ENCODE measurements around the gene MAD1L1. TPM values are rescaled to one million over a fixed set of nuclear protein-coding genes. Genes with fewer than 3 reads are reported as not detected.
A peak's percentile ranks its signal among the peaks of the same experiment; 100 is the strongest.

Gene MAD1L1
- total RNA-seq, 2 experiments from 2014 or later = 58.3 to 65.3 TPM

GRCh38 chr7:1939434-1940401 is 293.0 kb downstream of the MAD1L1 start:
- Histone ChIP-seq H3K79me2 (ENCODE audit: insufficient read depth, low read depth, low read length) (no peaks in the 10 kb centered on the region), H3K9me3 (ENCODE audit: low read length) (no peaks in the 10 kb centered on the region), H3K4me2 (ENCODE audit: low read length) (peak overlapping the region; percentile 57), H2AFZ (ENCODE audit: low read length) (peak overlapping the region; percentile 46; the same call in 1 of the 2 replicates), H3K4me1 (ENCODE audit: insufficient read depth, low read length, poor library complexity, severe bottlenecking) (peaks cover 17% of the 10 kb centered on the region), H3K27ac (ENCODE audit: low read depth, low read length, poor library complexity, severe bottlenecking) (peak overlapping the region; percentile 47), H4K20me1 (ENCODE audit: insufficient read depth, low read length) (no peaks in the 10 kb centered on the region), H3K4me3 (ENCODE audit: low read depth, low read length, poor library complexity, severe bottlenecking) (peak overlapping the region; percentile 9), H3K9me2 (ENCODE audit: insufficient read depth, low read length) (no peaks in the 10 kb centered on the region), H3K36me3 (ENCODE audit: insufficient read depth, low read length) (no peaks in the 10 kb centered on the region)
- POLR2A ChIA-PET = no interaction called here
- CTCF ChIA-PET (ENCODE audit: unreplicated experiment) = interaction anchor here (0.6 to 0.8 kb wide), 2 partner anchors 12 to 261 kb away, joined by 3 read pairs; no protein-coding TSS in a partner anchor
- DNase-seq (ENCODE audit: low spot score) = no peak
- BruUV-seq (replicated peaks) = no TSS peak
- intact Hi-C loops (cut with micrococcal nuclease; ENCODE audit: unreplicated experiment) = loop anchor here (2.0 kb wide), 1 partner anchor 101 kb away; no protein-coding TSS in a partner anchor
- TF ChIP-seq CTCF (conservative IDR thresholded peaks at IDR 0.05; ENCODE audit: low read length) (no peak), EZH2phosphoT487 (IDR thresholded peaks at IDR 0.05; ENCODE audit: borderline replicate concordance, low read depth, low read length) (no peak)

- Histone ChIP-seq H3K4me1 (ENCODE audit: insufficient read depth, low read length, poor library complexity, severe bottlenecking) (peaks cover 17% of the 10 kb centered on the region), H3K79me2 (ENCODE audit: insufficient read depth, low read depth, low read length) (no peaks in the 10 kb centered on the region), H2AFZ (ENCODE audit: low read length) (no peak overlapping the region), H3K9me3 (ENCODE audit: low read length) (no peaks in the 10 kb centered on the region), H4K20me1 (ENCODE audit: insufficient read depth, low read length) (no peaks in the 10 kb centered on the region), H3K36me3 (ENCODE audit: insufficient read depth, low read length) (no peaks in the 10 kb centered on the region), H3K4me3 (ENCODE audit: low read depth, low read length, poor library complexity, severe bottlenecking) (no peak overlapping the region), H3K9me2 (ENCODE audit: insufficient read depth, low read length) (no peaks in the 10 kb centered on the region), H3K4me2 (ENCODE audit: low read length) (no peak overlapping the region; the same call in 1 of the 2 replicates), H3K27ac (ENCODE audit: low read depth, low read length, poor library complexity, severe bottlenecking) (no peak overlapping the region)
- intact Hi-C loops (cut with micrococcal nuclease; ENCODE audit: unreplicated experiment) = no loop called here
- BruUV-seq (replicated peaks) = no TSS peak
- DNase-seq (ENCODE audit: low spot score) = no peak
- ChIA-PET CTCF (ENCODE audit: unreplicated experiment) (interaction anchor here (0.6 kb wide), 1 partner anchor 262 kb away, joined by 3 read pairs; no protein-coding TSS in a partner anchor), POLR2A (no interaction called here)
- TF ChIP-seq EZH2phosphoT487 (IDR thresholded peaks at IDR 0.05; ENCODE audit: borderline replicate concordance, low read depth, low read length) (no peak), CTCF (conservative IDR thresholded peaks at IDR 0.05; ENCODE audit: low read length) (no peak)
Measured at GRCh38 chr7:1938788-1939433, 293.8 kb downstream of the MAD1L1 start.

All from OCI-LY7 (cell line).